Suprapubic skin (tissue), 4 donors: ENCODE data around the gene XYLT2. TPM values are rescaled to one million over a fixed set of nuclear protein-coding genes. Genes with fewer than 3 reads are reported as not detected.

ENCODE experiments used
- DNase-seq, 2 donors: peaks; one replicate each; pipeline ENCODE4 v3.0.0-alpha.2; 2019; ENCODE audit warnings: low spot score in 2 of 2
- H3K27ac ChIP-seq: fragments of 200-600 bp; sonication (generic); one replicate; pipeline ENCODE4 v1.5.1; 2019
- H3K27me3 ChIP-seq: fragments of 200-600 bp; sonication (generic); one replicate; pipeline ENCODE4 v1.5.1; 2019
- H3K36me3 ChIP-seq: fragments of 200-600 bp; sonication (generic); one replicate; pipeline ENCODE4 v1.5.1; 2019
- H3K4me1 ChIP-seq: fragments of 200-600 bp; sonication (generic); one replicate; pipeline ENCODE4 v1.5.1; 2019
- H3K4me3 ChIP-seq: fragments of 200-600 bp; sonication (generic); one replicate; pipeline ENCODE4 v1.5.1; 2019; ENCODE audit warnings: mild to moderate bottlenecking
- H3K9me3 ChIP-seq: fragments of 200-600 bp; sonication (generic); one replicate; pipeline ENCODE4 v1.5.1; 2019
- CTCF ChIP-seq, 2 donors: fragments of 200-600 bp in 1 of 2; fragments of 450-650 bp in 1 of 2; sonication (generic) in 1 of 2; IDR thresholded peaks; one replicate each; pipeline ENCODE4 v1.5.1; 2016 to 2019; ENCODE audit warnings: antibody characterized with exemption in 2 of 2, mild to moderate bottlenecking in 1 of 2, moderate library complexity in 1 of 2
- EP300 ChIP-seq: sonication (generic); formaldehyde crosslinking; IDR thresholded peaks from one replicate; pipeline ENCODE4 v1.6.1; 2017; ENCODE audit warnings: antibody characterized with exemption
- POLR2A ChIP-seq, 2 donors: fragments of 450-650 bp; IDR thresholded peaks; one replicate each; pipeline ENCODE4 v1.6.1; 2017; ENCODE audit warnings: antibody characterized with exemption in 2 of 2, mild to moderate bottlenecking in 2 of 2, moderate library complexity in 2 of 2
- POLR2AphosphoS5 ChIP-seq, 3 donors: sonication (generic); formaldehyde crosslinking; IDR thresholded peaks; one replicate each; pipeline ENCODE4 v1.6.1; 2017; ENCODE audit warnings: antibody characterized with exemption in 3 of 3
- WGBS: methylation state at CpG from one replicate; pipeline ENCODE4 v1.1.5; 2018; 5-methylcytosine and 5-hydroxymethylcytosine counted together
- total RNA-seq, 4 donors: library from RNA; depleted of rRNA; stranded (reverse); fragments of >200 nt; gene quantifications; one replicate each; pipeline ENCODE4 v1.1.0, GENCODE V29; 2016

Gene XYLT2
- total RNA-seq, 4 donors from 2014 or later, result 36.9 to 61.3 (median 45.5) TPM

- WGBS, result 91% methylated on average over 11 of the region's 13 CpGs
- TF ChIP-seq POLR2AphosphoS5 (IDR thresholded peaks at IDR 0.05), result no peak
- TF ChIP-seq EP300, result no peak
- TF ChIP-seq POLR2A (IDR thresholded peaks at IDR 0.05), result no peak
- TF ChIP-seq CTCF (IDR thresholded peaks at IDR 0.05), result no peak
- no peak for DNase-seq
These were observed 34.7 kb downstream of the XYLT2 start for GRCh38 chr17:50380369-50381259.

GRCh38 chr17:50381260-50381815 lies 35.4 kb downstream of the XYLT2 start:
- H3K27me3 ChIP-seq, result no peaks in the 10 kb centered on the region
- 88% methylated on average over 7 of the region's 7 CpGs for WGBS
- no peak overlapping the region for H3K4me3 ChIP-seq
- TF ChIP-seq EP300, result no peak
- no peak for TF ChIP-seq POLR2A (IDR thresholded peaks at IDR 0.05)
- no peak for TF ChIP-seq CTCF (IDR thresholded peaks at IDR 0.05)
- TF ChIP-seq POLR2AphosphoS5 (IDR thresholded peaks at IDR 0.05), result no peak
- peaks cover 4% of the 10 kb centered on the region for H3K4me1 ChIP-seq
- DNase-seq, result no peak
- H3K36me3 ChIP-seq, result peaks cover 58% of the 10 kb centered on the region
- H3K9me3 ChIP-seq, result no peaks in the 10 kb centered on the region
- no peak overlapping the region for H3K27ac ChIP-seq

More at GRCh38 chr17:50380369-50381259, 34.7 kb downstream of the XYLT2 start:
- Histone ChIP-seq H3K36me3 (peaks cover 51% of the 10 kb centered on the region), H3K27me3 (no peaks in the 10 kb centered on the region), H3K9me3 (no peaks in the 10 kb centered on the region), H3K4me1 (peaks cover 4% of the 10 kb centered on the region), H3K4me3 (no peak overlapping the region), H3K27ac (no peak overlapping the region)

GRCh38 chr17:50381920-50382319 lies 36.0 kb downstream of the XYLT2 start:
- 21% methylated on average over 3 of the region's 3 CpGs for WGBS
- DNase-seq, result no peak
- TF ChIP-seq EP300 (no peak), POLR2AphosphoS5 (IDR thresholded peaks at IDR 0.05) (no peak), POLR2A (IDR thresholded peaks at IDR 0.05) (no peak), CTCF (IDR thresholded peaks at IDR 0.05) (no peak)
- H3K4me1 ChIP-seq, result peaks cover 4% of the 10 kb centered on the region
- no peaks in the 10 kb centered on the region for H3K27me3 ChIP-seq
- H3K27ac ChIP-seq, result no peak overlapping the region
- peaks cover 64% of the 10 kb centered on the region for H3K36me3 ChIP-seq
- no peak overlapping the region for H3K4me3 ChIP-seq
- no peaks in the 10 kb centered on the region for H3K9me3 ChIP-seq

- Histone ChIP-seq H3K27ac (no peak overlapping the region), H3K4me1 (peaks cover 4% of the 10 kb centered on the region), H3K9me3 (no peaks in the 10 kb centered on the region), H3K36me3 (peaks cover 74% of the 10 kb centered on the region), H3K4me3 (no peak overlapping the region), H3K27me3 (no peaks in the 10 kb centered on the region)
- WGBS, result 85% methylated on average over 12 of the region's 12 CpGs
- no peak for DNase-seq
- TF ChIP-seq POLR2AphosphoS5 (IDR thresholded peaks at IDR 0.05) (no peak), POLR2A (IDR thresholded peaks at IDR 0.05) (no peak), EP300 (no peak), CTCF (IDR thresholded peaks at IDR 0.05) (no peak)
These were observed 37.0 kb downstream of the XYLT2 start for GRCh38 chr17:50382931-50383330.

GRCh38 chr17:50386510-50386909 lies 40.6 kb downstream of the XYLT2 start:
- no peak for DNase-seq
- Histone ChIP-seq H3K4me1 (peaks cover 4% of the 10 kb centered on the region), H3K27ac (no peak overlapping the region), H3K36me3 (peaks cover 94% of the 10 kb centered on the region), H3K9me3 (no peaks in the 10 kb centered on the region), H3K4me3 (no peak overlapping the region), H3K27me3 (no peaks in the 10 kb centered on the region)
- 56% methylated on average over 3 of the region's 3 CpGs for WGBS
- no peak for TF ChIP-seq CTCF (IDR thresholded peaks at IDR 0.05)
- TF ChIP-seq POLR2AphosphoS5 (IDR thresholded peaks at IDR 0.05), result no peak
- TF ChIP-seq EP300, result no peak
- TF ChIP-seq POLR2A (IDR thresholded peaks at IDR 0.05), result no peak
